SKM-1 treated with dmso at 0.1 percent for 144 hours (cell line): Measurements from ENCODE around the gene ZFHX2.

Experiments
- DNase-seq: peaks from one replicate; lab custom pipeline; 2025; ENCODE audit not compliant: unreplicated experiment; lab: John Stamatoyannopoulos, UW

Gene ZFHX2

GRCh38 chr14:23523229-23524016 is 28.1 kb downstream of the ZFHX2 start:
- DNase-seq, result no peak

GRCh38 chr14:23522643-23523198 is 28.8 kb downstream of the ZFHX2 start:
- DNase-seq, result no peak

- DNase-seq, result no peak
Observed at GRCh38 chr14:23521785-23522640, 29.6 kb downstream of the ZFHX2 start.

DNA sequence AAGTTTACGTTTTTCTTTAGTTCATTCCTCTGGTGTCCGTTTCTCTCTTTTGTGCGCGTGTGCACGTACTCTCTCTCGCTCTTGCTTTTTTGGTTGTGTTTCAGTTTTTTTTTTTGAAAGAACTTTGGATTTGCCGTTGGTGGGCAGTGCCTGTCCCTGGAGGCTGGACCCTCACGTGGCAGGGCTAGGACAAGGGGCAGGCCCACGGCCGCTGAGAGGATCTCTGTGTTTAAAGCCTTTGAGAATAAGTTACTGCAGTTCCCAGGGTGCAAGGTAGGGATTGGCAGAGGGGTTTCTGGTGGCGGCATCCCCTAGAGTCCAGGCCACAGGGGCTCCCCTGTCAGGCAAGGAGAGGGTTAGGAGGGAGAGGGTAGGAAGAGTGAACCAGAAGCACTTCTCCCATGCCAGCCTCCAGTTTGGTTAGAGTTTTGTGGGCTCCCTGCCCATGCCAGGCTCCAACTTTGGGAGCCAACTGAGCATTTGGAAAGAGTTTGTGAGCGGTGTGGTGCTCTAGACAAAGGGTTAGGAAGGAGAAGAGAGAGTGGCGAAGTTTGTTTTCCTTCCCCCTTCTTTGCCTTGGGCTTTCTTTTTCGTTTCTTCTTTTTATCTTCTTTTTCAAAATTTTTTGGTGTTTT is 30.5 kb downstream of the ZFHX2 start:
- no peak for DNase-seq

DNA sequence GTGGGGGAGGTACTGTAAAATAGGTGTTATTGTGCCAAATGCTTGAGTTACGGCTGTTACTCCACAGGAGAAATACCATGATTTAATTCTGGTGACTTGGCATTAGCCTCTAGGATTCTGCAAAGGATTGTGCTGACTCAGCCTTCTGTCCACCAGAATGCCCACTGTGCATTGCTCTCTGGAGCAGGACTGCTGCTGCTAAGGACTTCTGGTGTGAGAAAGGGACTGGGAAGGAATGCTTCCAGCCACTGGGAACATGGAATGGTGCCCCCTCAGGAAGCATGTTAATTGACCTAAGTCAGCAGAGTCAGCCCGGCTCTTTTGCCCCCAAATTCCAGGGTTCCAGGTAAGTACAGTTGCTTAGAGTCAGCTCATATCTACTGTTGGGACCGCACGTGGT is 32.9 kb downstream of the ZFHX2 start:
- no peak for DNase-seq

DNA sequence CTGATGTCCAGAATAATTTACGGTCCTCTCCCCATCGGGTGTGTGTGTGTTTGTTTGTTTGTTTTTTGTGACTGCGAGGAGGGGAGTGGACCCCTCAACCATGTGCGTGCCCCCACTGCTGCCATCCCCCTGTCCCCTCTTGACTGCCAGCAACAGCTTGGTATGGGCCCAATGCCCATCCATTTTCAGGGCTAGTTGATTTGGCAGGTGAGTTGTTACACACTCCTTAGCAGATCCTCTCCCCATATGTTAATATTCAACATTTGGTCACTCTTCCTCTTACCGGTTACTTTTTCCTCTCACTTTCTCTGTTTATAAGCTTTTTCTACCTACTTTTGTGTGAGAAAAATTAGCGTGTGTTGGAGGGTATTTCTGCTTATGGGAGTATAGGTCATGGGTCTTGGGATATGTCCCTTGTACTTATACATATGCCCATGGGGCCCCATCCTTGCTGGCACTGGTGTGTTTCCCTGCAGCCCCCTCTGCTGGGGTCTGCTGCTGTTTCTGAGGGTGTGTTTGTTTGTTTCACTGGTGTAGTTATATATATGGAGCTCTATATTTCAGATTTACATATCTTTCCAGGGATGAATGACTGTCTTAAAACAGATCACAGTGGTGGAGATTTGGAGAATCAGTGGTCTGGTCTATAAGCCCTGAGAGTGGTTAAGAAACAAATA is 33.8 kb downstream of the ZFHX2 start:
- no peak for DNase-seq

GRCh38 chr14:23514644-23514957 is 37.0 kb downstream of the ZFHX2 start:
- DNase-seq, result no peak

GRCh38 chr14:23513818-23514643 is 37.5 kb downstream of the ZFHX2 start:
- DNase-seq, result no peak

- no peak for DNase-seq
Observed at GRCh38 chr14:23513005-23513817, 38.4 kb downstream of the ZFHX2 start.

- no peak for DNase-seq
Observed at GRCh38 chr14:23512156-23512555, 39.4 kb downstream of the ZFHX2 start.

DNA sequence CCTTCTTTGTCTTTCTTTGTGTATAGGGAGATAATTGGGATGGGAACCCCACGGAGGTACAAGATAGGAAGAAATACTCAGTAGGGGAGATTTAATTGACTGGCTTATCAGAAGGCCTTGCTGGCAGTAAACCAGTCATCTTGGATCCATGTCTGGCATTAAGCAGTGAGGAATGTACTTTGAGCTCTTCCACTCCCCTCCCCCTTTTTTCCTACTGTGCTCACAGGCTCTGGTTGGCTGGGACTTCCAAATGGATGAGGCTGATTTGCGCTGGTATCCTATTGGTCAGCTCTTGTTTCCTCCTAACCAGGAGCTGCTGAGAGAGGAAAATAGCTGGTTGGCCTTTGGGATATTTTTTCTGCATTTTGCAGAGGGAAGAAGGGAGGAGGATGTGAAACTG is 57.3 kb downstream of the ZFHX2 start:
- no peak for DNase-seq

DNA sequence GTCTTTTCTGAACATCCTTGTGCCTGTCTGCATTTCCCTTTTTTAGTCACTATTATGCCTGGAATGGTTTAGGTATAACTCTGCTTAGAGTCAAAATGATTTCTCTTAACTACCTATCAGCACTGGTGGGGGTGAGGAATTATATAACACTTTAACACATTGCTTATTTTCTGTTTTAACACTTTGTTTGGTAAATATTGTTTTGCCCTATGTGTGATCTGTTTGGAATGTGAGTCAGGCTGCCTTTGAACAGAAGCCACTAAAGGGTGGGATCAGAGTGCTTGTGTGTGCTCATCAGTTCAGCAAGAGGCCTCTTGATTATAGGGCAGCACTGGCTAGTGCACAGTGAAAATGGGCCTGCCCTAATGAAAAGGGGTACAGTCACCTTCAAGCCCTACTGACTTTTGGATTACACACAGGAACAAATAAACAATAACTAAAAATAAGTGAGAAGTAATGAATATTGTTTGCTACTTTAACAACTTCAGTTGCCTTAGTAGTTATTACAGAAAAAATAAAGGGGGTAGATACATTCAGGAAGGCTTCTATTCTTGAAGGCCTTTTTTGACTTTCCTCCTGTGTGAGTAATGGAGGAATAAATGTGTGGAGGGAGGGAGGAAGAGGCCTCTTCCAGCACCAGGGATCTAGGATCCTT is 58.8 kb downstream of the ZFHX2 start:
- no peak for DNase-seq

- no peak for DNase-seq
Observed at GRCh38 chr14:23487216-23487615, 64.3 kb downstream of the ZFHX2 start.

- no peak for DNase-seq
Observed at GRCh38 chr14:23486036-23486435, 65.5 kb downstream of the ZFHX2 start.

DNA sequence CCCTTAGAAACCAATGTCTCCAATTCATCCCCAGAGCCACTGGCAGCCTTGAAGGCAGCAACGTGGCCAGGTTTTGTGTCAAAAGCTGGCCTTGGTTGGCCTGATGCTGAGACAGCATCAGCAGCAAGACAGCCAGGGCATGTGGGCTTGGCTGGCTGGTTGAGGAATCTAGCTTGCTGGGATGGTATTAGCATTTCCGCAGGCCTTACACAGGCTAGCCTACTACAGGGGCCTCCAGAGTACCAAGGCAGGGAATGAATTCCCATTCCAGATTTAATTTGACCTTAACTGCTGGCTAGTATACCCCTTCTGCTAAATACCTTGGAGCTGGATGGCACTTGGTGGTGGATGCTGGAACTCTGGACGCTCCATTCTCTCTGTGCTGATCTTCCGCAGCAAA is 66.2 kb downstream of the ZFHX2 start:
- DNase-seq, result no peak

DNA sequence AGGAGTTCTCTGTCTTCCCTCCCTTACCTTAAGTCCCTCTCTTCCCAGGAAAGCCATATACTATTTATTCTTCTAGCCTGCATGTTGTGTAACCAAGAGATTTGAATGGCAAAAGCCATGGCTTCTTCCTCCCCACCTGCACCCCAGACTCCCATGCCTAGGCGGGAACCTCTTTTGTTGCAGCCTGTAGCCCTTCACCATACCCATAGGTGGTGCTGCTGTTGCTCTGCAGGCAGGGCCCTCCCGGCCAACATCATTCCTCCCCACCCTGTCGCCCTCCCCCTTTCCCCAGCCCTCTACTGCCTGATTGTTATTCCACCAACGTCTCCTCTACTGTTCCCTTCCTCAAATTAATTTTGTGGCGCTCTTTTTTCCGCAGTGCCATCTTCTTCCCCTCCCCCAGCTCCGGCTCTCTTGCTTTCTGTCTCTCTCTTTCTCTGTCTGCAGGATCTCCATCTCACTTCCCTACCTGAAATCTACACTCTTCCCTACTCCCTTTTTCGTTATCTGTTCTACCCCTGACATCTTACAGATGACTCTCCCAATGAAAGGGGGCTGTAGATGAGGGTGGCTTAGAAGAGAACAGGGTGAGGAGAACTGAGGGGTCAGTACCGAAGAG is 68.2 kb downstream of the ZFHX2 start:
- DNase-seq, result no peak

DNA sequence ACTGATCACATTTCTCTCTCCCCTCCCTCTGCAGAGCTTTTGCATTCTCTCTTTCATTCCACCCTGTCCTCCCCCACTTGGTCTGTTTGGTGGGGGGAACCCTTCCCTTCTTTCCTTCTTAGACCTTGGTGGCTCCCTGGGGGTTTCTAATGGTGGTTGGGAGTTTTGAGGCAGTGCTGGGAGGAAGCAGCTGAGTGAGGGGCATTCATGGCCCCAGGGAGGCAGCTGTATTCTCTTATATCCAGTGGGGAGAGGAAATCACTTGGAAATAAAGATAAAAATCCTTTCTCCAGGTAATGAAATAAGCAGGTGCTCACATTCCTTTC is 68.8 kb downstream of the ZFHX2 start:
- no peak for DNase-seq

- DNase-seq, result no peak
Observed at GRCh38 chr14:23481979-23482822, 69.4 kb downstream of the ZFHX2 start.
